ENCODE measurements around the gene ALPL. TPM values are rescaled to one million over a fixed set of nuclear protein-coding genes. Genes with fewer than 3 reads are reported as not detected.

ALPL gene
- total RNA-seq, 1 donor from 2014 or later = 11.1 TPM

DNA sequence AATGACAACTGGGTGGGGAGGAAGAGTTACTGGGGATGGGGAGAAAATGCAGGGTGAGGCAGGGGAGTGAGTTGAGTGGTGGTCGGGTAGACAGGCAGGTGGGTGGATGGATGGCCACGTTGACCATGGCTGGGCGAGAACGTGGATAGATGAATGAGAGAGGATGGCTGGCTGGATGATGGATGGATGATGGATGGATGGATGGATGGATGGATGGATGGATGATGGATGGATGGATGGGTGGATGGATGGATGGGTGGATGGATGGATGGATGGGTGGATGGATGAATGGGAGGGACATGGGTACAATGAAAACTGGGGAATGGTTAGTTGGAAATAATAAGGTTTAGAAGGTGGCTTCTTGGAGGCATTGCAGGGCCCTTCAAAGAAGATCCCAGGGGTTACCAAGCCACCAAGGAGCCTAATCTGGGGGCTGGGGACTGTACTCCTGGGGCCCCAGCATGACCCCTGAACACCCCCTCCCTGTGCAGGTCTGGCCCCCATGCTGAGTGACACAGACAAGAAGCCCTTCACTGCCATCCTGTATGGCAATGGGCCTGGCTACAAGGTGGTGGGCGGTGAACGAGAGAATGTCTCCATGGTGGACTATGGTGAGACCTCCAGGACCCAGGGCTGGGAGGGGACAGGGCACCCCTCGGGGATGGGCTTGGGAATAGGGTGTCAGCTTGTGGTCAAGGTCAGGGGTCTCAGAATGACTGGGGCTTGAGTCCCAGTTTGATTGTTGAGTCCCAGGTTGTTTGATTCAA is 67.0 kb downstream of the ALPL start:
- DNase-seq (ENCODE audit: low read depth) = no peak

DNA sequence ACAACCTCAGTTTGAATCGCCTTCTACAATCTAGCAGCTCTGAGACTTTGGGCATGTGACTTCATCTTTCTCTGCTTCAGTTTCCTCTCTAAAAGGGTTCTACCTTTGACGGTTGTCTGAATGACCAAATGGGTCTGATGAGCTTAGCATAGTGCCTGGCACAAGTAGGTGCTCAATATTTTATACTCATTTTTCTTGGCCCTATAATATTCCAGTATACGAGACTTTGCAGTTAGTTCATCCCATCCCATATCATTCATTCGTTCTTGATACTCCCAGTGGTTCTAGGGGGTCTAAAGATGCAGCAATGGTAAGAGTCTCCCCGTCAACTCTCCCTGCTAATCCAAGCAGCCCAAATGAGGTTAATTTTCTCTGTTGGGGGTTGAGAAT is 67.6 kb downstream of the ALPL start:
- DNase-seq (ENCODE audit: low read depth) = no peak

DNA sequence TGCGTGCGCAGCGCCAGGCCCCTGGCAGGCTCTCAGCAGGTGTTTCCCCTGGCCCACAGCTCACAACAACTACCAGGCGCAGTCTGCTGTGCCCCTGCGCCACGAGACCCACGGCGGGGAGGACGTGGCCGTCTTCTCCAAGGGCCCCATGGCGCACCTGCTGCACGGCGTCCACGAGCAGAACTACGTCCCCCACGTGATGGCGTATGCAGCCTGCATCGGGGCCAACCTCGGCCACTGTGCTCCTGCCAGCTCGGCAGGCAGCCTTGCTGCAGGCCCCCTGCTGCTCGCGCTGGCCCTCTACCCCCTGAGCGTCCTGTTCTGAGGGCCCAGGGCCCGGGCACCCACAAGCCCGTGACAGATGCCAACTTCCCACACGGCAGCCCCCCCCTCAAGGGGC is 68.1 kb downstream of the ALPL start:
- no peak for DNase-seq (ENCODE audit: low read depth)

DNA sequence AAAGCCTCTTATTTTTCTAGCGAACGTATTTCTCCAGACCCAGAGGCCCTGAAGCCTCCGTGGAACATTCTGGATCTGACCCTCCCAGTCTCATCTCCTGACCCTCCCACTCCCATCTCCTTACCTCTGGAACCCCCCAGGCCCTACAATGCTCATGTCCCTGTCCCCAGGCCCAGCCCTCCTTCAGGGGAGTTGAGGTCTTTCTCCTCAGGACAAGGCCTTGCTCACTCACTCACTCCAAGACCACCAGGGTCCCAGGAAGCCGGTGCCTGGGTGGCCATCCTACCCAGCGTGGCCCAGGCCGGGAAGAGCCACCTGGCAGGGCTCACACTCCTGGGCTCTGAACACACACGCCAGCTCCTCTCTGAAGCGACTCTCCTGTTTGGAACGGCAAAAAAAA is 68.7 kb downstream of the ALPL start:
- no peak for DNase-seq (ENCODE audit: low read depth)

DNA sequence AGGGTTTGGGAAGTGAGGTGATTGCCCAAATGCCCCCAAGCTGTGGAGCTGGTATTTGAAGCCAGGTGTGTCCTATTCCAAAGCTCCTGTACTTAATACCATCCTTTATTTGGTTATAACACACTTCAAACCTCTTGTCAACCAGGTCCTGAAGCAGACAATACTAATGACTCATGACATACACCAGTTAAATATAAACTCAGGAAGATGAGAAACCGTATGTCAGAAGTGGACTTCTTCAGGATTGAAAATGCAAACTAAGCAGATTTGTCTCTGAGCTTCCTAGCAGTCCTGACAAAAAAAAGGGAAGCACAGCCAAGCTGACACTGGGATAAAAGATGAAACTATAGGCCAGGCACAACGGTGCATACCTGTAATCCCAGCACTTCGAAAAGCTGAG is 70.6 kb downstream of the ALPL start:
- DNase-seq (ENCODE audit: low read depth) = peak; percentile 86

DNA sequence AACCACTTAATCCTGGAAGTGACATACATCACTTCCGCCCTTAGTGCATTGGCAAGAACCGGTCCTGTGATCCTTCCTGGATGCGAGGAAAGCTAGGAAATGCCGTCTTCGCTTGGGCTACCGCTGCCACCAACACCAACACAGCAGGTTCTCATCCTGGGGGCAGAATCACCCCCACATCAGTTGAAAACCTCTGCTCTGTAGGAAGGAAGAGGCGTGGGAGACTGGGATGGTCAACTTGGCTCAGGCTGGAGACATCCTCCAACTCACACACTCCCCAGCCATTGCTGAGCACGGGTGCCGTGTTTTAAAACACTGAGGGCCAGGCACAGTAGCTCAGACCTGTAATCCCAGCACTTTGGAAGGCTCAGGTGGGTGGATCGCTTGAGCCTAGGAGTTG is 74.9 kb downstream of the ALPL start:
- DNase-seq (ENCODE audit: low read depth) = no peak

DNA sequence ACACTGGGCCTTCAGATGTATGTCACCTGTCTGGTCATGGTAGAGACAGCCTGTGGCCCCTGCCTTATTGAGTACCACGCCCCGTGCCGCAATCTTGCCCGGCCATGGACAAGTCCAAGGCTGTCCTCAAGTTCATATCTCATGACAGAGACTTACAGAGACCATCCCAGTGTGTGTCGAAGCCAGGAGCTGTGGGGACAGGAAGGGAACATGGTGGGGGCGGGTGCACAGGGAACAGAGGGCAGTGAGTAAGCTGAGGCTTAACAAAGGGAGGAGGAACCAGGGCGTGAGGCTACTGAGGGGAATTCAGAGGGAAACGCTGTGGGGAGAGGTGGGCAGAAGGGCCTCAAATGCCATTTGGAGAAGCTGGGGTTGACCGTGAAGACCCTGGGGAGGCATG is 75.8 kb downstream of the ALPL start:
- DNase-seq (ENCODE audit: low read depth) = no peak

DNA sequence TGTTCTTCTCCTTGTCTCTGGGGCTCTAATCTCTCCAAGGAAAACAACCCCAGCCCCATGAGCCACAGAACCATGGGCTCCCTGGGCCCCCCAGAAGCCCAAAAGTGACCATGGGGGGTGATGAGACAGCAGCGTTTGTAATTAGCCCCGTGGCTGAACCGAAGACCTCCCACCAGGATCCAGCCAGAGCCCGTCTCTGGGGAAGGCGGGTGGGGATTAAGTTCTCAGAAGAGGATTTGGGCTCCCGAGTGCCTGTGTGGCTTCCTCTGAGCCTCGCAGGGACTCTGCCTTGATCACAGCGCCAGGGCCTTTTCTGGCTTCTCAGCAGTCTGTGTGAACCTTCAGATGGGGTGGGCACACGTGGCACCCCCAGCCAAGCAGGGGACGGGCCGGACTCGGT is 77.0 kb downstream of the ALPL start:
- DNase-seq (ENCODE audit: low read depth) = no peak

DNA sequence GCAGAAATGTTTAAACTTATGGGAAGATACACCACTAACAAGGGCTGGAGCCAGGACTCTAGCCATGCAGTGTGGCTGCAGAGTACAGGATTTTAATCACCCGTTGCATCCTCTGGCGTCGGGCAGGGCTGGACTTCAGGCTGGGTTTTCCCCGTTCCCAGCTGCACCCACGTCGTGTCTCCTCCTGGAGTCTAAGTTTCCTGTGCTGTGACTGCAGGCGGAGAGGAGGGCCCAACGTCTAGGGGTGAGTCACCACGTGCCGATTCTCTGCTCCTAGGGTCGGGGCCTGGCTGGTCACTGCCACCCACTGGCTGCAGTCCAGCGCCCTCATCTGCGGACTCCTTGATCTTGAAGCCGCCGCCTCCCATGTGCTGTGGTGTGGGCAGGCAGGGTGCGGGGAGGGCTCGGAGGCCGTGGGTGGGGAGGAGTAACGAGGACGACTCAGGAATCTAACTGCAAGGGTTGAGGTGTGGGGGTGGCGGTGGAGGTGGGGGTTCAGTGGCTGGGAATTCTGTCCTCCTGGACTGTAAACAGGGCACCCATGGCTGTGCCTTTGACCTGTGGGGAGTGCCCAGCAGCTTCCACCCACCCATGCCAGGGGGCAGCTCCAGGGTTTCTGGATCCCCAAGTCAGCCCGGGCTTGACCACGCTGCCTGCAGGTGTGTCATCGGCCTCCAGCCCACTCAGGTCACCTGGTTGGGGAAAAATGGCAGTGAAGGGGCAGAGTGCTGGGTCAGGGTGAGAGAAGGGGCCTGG is 77.8 kb downstream of the ALPL start:
- peak; percentile 94 for DNase-seq (ENCODE audit: low read depth)

DNA sequence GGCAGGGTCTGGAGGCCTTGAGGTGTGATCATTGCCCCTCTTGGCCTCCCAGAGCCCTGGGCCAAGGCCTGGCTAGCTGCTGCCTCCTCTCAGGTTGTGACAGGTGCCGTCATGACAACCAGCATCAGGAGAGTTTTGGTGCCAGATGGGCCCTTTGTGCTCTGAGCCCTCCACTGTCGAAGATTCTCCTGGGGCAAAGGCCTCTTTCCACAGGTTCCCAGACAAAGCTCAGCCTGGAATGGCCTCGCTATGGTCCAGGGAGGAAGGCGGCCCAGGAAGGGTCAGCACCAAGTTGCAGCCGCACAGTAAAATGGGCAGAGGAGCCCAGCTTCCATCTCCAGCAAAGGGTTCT is 78.4 kb downstream of the ALPL start:
- no peak for DNase-seq (ENCODE audit: low read depth)

DNA sequence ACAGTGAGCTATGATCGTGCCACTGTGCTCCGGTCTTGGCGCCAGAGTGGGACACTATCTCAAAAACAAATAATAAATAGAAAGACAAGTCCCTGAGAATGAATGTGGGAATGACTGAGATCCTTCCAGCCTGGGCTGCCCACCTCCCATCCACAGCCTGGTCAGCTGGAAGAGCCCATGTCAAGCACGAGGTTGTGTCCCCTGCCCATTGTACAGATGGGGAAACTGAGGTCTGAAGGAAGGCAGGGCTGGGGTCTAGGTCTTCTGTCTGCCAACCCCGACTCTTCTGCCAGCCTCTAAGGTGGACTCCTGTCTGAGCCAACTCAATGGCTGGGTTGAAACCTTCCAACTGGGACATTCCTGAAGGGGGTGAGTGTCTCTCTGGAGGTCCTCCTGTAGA is 80.4 kb downstream of the ALPL start:
- DNase-seq (ENCODE audit: low read depth) = no peak

DNA sequence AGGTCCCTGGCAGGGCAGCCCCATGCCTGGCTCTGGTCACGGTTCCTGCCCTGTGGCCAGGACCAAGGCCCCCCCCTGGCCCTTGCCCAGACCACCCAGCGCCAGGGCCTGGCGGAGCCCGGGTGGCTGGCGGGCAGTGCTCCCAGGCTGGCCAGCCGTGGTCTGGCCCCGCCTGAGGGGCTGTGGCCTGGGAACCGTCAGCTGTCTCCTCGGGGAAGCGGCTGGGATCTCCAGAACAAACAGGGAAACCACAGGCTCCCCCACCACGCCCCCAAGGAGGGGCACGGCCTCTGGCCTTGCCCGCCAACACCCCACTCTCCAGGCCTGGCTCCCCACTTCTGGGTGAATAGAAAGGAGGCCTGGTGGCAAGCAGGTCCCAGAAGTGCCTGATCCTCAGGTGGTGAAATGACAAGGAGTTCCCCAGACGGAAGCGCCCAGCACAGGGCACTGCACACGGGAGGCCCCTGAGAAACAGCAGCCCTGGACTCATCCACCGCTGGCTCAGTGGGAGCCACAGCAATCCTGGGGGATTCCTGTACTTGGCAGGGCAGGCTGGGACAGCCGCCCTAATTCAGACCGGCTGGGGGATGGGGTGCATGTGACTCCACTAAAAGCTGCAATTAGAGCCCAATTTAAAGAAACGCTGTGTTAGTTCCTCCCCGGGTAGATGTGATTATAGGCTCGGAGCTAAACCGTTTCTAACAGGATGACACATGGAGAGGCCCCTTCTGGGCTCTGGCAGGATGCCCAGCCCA is 81.1 kb downstream of the ALPL start:
- DNase-seq (ENCODE audit: low read depth) = no peak

DNA sequence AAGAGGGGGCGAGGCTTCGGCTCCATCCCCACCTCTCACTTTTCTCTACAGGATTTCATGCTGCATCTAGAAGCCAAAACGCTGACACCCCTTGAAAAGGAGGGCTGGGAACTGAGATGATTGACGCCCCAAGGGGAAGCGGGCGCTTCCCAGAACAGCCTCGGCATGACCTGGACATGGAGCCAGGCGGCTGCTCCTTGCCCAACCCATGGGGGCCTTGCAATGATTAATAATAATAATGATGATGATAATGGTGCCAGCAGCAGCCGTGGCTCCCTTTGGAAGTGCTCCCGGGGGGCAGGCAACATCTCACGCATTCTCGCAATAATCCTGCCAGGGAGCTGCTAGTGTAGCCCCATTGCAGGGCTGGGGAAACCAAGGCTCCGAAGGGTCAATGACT is 81.7 kb downstream of the ALPL start:
- DNase-seq (ENCODE audit: low read depth) = no peak

DNA sequence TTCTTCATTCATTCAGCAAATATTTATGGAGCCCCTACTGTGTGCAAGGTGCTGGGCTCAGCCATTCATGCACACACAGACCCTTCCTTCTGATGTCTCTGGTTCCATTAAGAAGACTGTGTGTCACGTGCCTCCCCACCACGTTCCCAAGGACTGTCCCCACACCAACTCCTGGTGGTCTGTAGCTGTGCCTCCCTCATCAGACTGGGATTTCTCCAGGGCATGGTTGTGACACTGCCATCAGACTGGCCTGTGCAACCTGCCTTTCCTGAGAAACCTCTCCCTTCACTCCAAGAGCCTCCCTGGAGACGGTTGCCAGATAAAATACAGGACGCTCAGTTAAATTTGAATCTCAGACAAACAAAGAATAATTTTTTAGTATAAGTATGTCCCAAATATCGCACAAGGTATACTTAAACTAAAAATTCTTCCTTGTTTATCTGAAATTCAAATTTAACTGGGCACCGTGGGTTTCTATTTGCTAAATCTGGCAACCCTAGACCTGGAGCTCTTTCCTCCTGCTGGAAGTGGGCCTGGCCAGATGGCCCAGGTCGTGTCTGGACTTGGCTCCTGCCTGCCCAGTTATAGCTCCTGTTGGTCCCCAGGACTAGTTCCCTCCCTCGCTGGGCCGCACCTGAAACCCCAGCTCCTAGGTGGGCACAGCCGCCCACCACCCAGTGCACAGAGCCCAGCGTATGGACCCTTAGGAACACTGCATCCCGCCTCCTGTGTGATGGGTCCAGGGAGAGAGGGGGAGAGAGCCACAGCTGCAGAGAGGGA is 83.1 kb downstream of the ALPL start:
- DNase-seq (ENCODE audit: low read depth) = no peak

DNA sequence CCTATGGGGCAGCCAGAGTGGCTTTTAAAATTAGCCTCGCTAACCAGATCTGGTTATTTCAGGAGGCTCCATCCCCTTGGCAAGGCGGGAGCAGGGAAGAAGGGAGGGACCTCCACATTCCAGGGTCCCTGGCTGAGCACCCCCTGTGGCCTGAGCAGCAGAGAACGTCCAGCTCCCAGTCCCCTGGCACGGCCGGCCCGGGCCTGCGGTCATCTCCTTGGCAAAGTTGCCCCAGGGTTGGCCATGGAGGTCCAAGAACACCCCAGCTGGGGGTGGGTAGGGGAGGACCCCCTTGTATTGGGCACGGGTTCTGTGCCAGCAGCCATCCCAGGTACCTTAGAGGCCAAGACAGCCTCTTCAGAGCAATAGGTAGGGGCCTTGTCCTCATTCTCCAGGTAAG is 84.0 kb downstream of the ALPL start:
- DNase-seq (ENCODE audit: low read depth) = no peak

DNA sequence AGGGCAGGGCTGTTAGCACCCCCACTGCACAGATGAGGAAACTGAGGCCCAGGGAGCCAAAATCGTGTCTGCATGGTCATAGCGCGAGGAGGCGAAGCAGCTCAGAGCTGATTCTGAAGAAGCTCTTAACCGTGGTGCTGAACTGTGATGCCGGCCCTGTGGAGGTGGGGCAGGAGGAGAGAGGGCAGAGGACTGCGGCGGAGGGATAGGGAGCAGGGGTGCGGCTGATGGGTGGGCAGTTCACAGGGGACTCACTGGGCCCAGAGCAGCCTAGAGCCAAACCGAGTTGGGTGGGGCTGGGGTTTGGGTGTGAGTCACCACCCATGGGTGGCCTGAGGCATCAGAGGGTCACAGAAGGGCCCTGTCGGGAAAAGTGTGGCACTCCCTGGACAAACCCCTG is 85.3 kb downstream of the ALPL start:
- no peak for DNase-seq (ENCODE audit: low read depth)

DNA sequence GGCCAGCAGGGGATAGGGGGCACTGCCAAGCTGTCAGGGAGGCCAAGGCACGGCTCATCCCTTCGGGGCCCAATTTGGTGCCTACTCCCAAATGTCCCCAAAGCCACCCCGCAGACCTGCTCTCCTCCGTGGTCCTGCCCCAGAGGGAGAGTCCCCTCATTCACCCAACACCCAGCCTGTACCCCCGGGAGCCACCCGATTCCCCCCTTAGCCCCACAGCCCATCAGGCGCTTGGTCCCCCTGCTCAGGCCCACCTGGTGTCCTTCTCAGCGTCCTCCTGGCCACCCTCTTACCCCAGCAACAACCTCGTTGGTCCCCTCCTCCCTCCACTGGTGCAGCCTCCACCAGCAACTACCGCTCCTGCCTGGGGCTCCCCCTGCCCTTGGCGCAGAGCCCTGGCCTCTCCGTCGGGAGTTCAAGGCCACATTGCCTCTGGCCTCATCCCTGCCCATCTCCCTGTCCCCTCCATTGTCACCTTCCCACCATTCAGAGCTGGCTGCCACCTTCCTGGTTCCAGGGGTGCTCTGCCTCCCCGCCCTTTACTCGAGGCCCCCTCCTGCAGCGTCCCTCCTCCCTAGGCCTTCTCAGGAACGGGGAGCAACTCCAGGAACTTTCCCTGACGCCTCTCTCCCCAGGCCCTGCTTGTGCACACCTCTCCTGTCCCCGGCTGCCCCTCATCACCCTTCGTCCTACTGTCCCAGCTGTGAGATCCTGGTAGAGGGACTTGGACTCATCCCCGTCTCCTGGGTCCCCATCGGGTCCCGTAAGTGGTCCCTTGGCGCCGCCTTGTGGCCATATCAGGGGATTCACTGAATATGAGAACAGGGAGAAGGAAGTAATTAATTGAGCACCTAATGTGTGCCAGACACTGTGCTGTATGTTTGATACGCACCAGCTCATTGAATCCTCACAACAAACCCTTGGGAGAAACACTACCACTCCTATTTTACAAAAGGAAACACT is 86.0 kb downstream of the ALPL start:
- DNase-seq (ENCODE audit: low read depth) = peak; percentile 15

DNA sequence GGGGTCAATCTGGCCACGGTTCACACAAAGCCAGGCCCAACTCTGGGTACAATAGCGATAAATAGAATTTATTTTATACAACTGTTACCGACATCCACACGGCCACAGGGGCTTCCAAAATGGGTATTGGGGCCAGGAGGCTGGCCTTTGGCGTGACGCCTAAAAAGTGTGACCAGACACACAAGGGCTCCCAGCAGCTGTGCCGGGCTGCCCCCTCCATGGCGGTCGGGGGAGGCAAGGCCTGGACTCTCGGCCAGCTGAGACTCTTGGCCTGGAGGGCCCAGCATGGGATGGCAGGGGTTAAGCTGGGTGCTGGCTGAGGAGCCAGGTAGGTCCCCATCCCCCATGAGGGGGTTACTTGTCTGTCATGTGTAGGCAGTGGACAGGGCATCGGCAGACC is 87.0 kb downstream of the ALPL start:
- no peak for DNase-seq (ENCODE audit: low read depth)

DNA sequence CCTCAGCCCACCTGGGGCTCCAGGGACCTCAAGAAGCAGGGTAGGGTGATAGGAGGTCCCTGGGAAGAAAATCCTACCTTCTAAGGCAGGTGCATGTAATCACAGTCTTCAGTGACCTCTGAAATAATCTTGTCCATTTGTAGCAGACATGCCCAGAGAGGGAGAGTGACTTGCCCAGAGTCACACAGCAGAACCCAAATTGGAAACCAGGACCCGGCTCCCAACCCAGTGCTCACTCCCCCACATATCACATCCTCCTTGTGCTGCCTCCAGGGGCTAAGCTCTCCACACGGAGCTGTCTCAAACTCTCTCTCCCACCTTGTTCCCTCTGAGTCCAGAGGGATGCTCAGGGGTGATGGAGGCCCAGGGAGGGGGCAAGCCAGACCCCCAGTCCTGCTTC is 87.4 kb downstream of the ALPL start:
- no peak for DNase-seq (ENCODE audit: low read depth)

DNA sequence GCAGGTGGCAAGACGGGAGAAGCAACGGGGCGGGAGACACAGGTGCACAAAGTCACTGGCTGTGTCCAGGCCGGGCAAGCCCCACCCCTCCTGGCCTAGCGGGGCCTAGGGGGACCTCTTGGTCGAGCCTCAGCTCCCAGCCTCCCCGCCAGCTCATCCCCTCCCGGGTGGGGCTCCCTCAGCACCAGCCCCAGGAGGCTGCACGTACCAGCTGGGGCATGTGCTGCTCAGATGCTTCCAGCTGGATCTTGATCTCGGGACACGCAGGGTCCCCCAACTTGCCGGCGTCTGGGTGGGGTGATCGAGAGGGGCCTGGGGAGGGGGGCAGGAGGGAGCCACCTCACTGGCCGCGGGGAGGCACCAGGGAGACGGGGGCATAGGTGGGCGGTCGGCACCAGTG is 88.5 kb downstream of the ALPL start:
- no peak for DNase-seq (ENCODE audit: low read depth)

DNA sequence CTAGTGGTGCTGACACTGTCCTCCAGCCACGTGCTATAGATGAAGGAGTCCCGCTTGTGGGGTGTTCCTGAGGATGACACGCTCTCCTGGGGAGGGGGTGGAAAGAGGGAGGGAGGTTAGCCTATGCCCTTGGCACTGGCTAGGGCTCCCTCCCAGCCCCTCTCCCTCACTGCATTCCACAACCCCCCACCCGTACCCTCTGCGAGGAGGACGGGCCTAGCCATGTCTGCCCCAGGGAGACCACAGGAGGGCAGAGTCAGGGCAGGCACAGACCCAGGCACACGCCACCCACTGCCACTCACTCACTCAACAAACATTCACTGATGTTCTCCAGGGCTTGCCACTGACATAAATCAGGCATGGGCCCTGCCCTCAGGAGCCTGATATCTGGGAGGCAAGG is 89.2 kb downstream of the ALPL start:
- no peak for DNase-seq (ENCODE audit: low read depth)
